Uterus (tissue), 4 donors: ENCODE results near the gene RALGPS1. TPM values are rescaled to one million over a fixed set of nuclear protein-coding genes. Genes with fewer than 3 reads are reported as not detected.

Source experiments
- DNase-seq, 2 donors: peaks; one replicate each; pipeline ENCODE4 v3.0.0-alpha.2; 2019 to 2020
- H3K27ac ChIP-seq, 2 donors: fragments of 200-600 bp; sonication (generic); 1 replicate in 1 of 2; 2 replicates in 1 of 2; pipeline ENCODE4 v1.5.1; 2016 to 2018
- H3K27me3 ChIP-seq, 2 donors: fragments of 200-600 bp; sonication (generic); one replicate each; pipeline ENCODE4 v1.5.1; 2018 to 2019; ENCODE audit warnings: control low read depth in 1 of 2
- H3K36me3 ChIP-seq, 2 donors: fragments of 200-600 bp; sonication (generic); one replicate each; pipeline ENCODE4 v1.5.1; 2019; ENCODE audit warnings: control low read depth in 1 of 2
- H3K4me1 ChIP-seq, 2 donors: fragments of 200-600 bp; sonication (generic); one replicate each; pipeline ENCODE4 v1.5.1; 2018 to 2019; ENCODE audit warnings: control low read depth in 1 of 2
- H3K4me3 ChIP-seq, 2 donors: fragments of 200-600 bp; sonication (generic); 1 replicate in 1 of 2; 2 replicates in 1 of 2; pipeline ENCODE4 v1.5.1; 2018 to 2019; ENCODE audit warnings: mild to moderate bottlenecking in 1 of 2
- H3K9me3 ChIP-seq, 2 donors: fragments of 200-600 bp; sonication (generic); one replicate each; pipeline ENCODE4 v1.5.1; 2019; ENCODE audit warnings: control low read depth in 1 of 2
- CTCF ChIP-seq, 4 experiments: fragments of 200-600 bp in 2 of 4; fragments of 450-650 bp in 2 of 4; sonication (generic) in 2 of 4; IDR thresholded peaks; one replicate each; pipeline ENCODE4 v1.5.1; 2016 to 2019; ENCODE audit warnings: antibody characterized with exemption in 4 of 4, mild to moderate bottlenecking in 2 of 4, moderate library complexity in 1 of 4
- POLR2A ChIP-seq, 2 donors: fragments of 450-650 bp; IDR thresholded peaks; one replicate each; pipeline ENCODE4 v1.6.1; 2016; ENCODE audit warnings: antibody characterized with exemption in 2 of 2, mild to moderate bottlenecking in 1 of 2, moderate library complexity in 1 of 2
- intact Hi-C: fragments of 100-400 bp; cut with DNase I; formaldehyde crosslinking; loops from one replicate; pipeline ENCODE4 v1.15.1; 2023; ENCODE audit warnings: low total_unique reads
- total RNA-seq, 4 donors: library from RNA; depleted of rRNA in 3 of 4; stranded (reverse); fragments of >200 nt in 3 of 4; gene quantifications; one replicate each; pipeline versions ENCODE4 v1.1.0 to v1.2.4, GENCODE V29; 2014 to 2023
- donor health status: DM: yes; HTN: yes; CAD: no.

Gene RALGPS1
- total RNA-seq, 4 donors from 2014 or later: 8.5 to 16.7 (median 14.5) TPM

- H3K27me3 ChIP-seq: no peaks in the 10 kb centered on the region
- H3K36me3 ChIP-seq: no peaks in the 10 kb centered on the region
- H3K9me3 ChIP-seq: no peaks in the 10 kb centered on the region
- peaks cover 3% of the 10 kb centered on the region in 2 donors for H3K4me1 ChIP-seq
- no peak for TF ChIP-seq CTCF (IDR thresholded peaks at IDR 0.05)
- H3K27ac ChIP-seq: peak overlapping the region in 1 of 2 donors; percentile 74
- intact Hi-C loops: no loop called here
- no peak for DNase-seq
- no peak overlapping the region for H3K4me3 ChIP-seq
Measured at GRCh38 chr9:127203681-127204327, 289.2 kb downstream of the RALGPS1 start.

GRCh38 chr9:127204771-127205470, 290.3 kb downstream of the RALGPS1 start:
- Histone ChIP-seq H3K36me3 (no peaks in the 10 kb centered on the region), H3K4me3 (no peak overlapping the region), H3K27ac (no peak overlapping the region), H3K9me3 (no peaks in the 10 kb centered on the region), H3K4me1 (no peaks in the 10 kb centered on the region), H3K27me3 (no peaks in the 10 kb centered on the region)
- TF ChIP-seq POLR2A (IDR thresholded peaks at IDR 0.05) (no peak), CTCF (IDR thresholded peaks at IDR 0.05) (peak in 2 of 4 experiments; percentile 18 to 23)
- intact Hi-C loops: no loop called here
- no peak for DNase-seq

- intact Hi-C loops: no loop called here
- Histone ChIP-seq H3K27ac (no peak overlapping the region), H3K4me1 (no peaks in the 10 kb centered on the region), H3K4me3 (no peak overlapping the region), H3K9me3 (no peaks in the 10 kb centered on the region), H3K27me3 (no peaks in the 10 kb centered on the region), H3K36me3 (no peaks in the 10 kb centered on the region)
- TF ChIP-seq POLR2A (IDR thresholded peaks at IDR 0.05) (no peak), CTCF (IDR thresholded peaks at IDR 0.05) (no peak)
- DNase-seq: no peak
Measured at GRCh38 chr9:127205952-127206351, 291.4 kb downstream of the RALGPS1 start.

GRCh38 chr9:127206666-127207065, 292.1 kb downstream of the RALGPS1 start:
- TF ChIP-seq POLR2A (IDR thresholded peaks at IDR 0.05) (no peak), CTCF (IDR thresholded peaks at IDR 0.05) (no peak)
- no peaks in the 10 kb centered on the region for H3K27me3 ChIP-seq
- DNase-seq: no peak
- no peaks in the 10 kb centered on the region for H3K4me1 ChIP-seq
- H3K36me3 ChIP-seq: no peaks in the 10 kb centered on the region
- H3K4me3 ChIP-seq: no peak overlapping the region
- no peak overlapping the region for H3K27ac ChIP-seq
- H3K9me3 ChIP-seq: no peaks in the 10 kb centered on the region
- intact Hi-C loops: no loop called here

GRCh38 chr9:127207734-127208410, 293.3 kb downstream of the RALGPS1 start:
- Histone ChIP-seq H3K9me3 (no peaks in the 10 kb centered on the region), H3K36me3 (no peaks in the 10 kb centered on the region), H3K4me3 (no peak overlapping the region), H3K27me3 (no peaks in the 10 kb centered on the region), H3K27ac (no peak overlapping the region), H3K4me1 (no peaks in the 10 kb centered on the region)
- TF ChIP-seq CTCF (IDR thresholded peaks at IDR 0.05) (no peak), POLR2A (IDR thresholded peaks at IDR 0.05) (no peak)
- peak in 1 of 2 donors; percentile 13 for DNase-seq
- intact Hi-C loops: no loop called here
